ENCODE data around the gene YBX1.

Gene YBX1

GRCh38 chr1:42738678-42739226 lies 56.5 kb downstream of the YBX1 start:
- TF ChIP-seq CTCF (IDR thresholded peaks at IDR 0.05; ENCODE audit: insufficient read depth, low read depth, low read length, missing control alignments): no peak
- DNase-seq (ENCODE audit: low read depth): no peak
- H3K4me3 ChIP-seq (ENCODE audit: low read depth, low read length): no peak overlapping the region

DNA sequence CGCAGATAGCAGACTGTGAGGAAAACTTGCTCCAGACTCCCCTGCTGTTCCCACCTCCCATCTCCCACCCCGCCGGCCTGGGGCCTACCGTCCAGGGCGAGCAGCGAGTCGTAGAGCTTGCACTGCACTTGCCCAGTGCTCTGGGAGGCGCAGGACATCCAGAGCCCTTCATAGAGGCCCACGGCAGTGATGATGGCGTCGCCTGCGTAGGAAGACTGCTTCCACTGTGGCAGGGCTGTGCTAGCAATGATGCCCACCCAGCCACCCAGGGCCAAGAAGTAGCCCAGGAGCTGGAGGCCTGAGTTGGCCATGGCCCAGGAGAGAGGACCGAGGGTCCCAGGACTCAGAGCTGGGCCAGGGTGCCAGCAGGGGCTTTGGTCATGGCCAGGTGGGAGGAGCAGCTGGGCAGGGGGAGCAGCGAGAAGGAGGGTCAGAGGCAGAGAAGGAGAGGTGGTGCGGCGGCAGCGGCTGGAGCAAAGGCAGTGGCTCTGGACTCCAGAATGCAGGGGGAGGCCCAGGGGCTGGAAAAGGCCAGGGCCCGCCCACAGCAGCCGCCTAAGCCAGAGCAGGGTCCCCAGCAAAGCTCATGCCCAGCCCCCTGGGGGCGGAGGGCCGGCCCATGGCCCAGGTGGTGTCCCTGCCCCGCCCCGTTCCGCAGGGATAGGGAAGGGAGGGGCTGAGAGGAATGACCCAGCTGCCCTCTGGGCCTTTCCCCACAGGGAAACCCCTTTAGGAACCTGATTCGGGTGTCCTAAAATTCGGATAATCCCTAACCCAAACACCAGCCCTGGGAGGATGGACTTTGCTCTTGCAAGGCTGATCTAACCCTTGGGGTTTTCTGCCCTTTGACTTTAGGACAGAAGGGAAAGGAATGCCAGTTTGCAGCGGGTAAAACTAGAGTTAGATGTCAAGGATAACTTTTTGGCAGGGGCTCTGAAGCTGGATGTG lies 57.8 kb downstream of the YBX1 start, which contains the start of gene CLDN19:
TSS of gene CLDN19 (minus strand) at position 484 of the 948 bp plus-strand sequence. CDS start at position 311, 173 bp downstream.
- DNase-seq (ENCODE audit: low read depth): no peak
- H3K4me3 ChIP-seq (ENCODE audit: low read depth, low read length): no peak within 1 kb of the TSS
- TF ChIP-seq CTCF (IDR thresholded peaks at IDR 0.05; ENCODE audit: insufficient read depth, low read depth, low read length, missing control alignments): no peak

GRCh38 chr1:42740851-42741580 lies 58.8 kb downstream of the YBX1 start:
- no peak for DNase-seq (ENCODE audit: low read depth)
- no peak for TF ChIP-seq CTCF (IDR thresholded peaks at IDR 0.05; ENCODE audit: insufficient read depth, low read depth, low read length, missing control alignments)
- H3K4me3 ChIP-seq (ENCODE audit: low read depth, low read length): no peak overlapping the region

GRCh38 chr1:42741706-42742105 lies 59.5 kb downstream of the YBX1 start:
- TF ChIP-seq CTCF (IDR thresholded peaks at IDR 0.05; ENCODE audit: insufficient read depth, low read depth, low read length, missing control alignments): no peak
- DNase-seq (ENCODE audit: low read depth): no peak
- no peak overlapping the region for H3K4me3 ChIP-seq (ENCODE audit: low read depth, low read length)

DNA sequence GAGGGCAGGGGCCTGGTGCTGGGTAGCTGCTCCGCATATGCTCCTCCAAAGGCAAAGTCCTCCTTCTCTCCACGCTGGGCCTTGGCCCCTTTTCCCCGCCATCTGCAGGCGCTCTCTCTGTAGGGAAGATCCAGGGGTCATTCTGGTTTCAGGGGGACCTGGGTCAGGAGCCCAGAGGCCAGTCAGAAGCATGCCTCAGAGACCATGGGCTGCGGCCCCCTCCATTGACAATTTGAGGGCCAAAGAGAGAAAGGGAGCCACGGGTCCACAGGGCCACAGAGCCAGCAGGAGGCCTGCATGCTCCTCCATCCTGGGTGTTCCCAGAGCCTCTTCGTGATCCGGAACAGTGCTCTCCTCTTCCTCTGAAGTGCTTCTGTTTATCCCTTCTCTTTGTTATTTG lies 59.9 kb downstream of the YBX1 start:
- no peak for TF ChIP-seq CTCF (IDR thresholded peaks at IDR 0.05; ENCODE audit: insufficient read depth, low read depth, low read length, missing control alignments)
- H3K4me3 ChIP-seq (ENCODE audit: low read depth, low read length): no peak overlapping the region
- DNase-seq (ENCODE audit: low read depth): no peak

GRCh38 chr1:42742617-42743316 lies 60.5 kb downstream of the YBX1 start:
- DNase-seq (ENCODE audit: low read depth): no peak
- no peak for TF ChIP-seq CTCF (IDR thresholded peaks at IDR 0.05; ENCODE audit: insufficient read depth, low read depth, low read length, missing control alignments)
- H3K4me3 ChIP-seq (ENCODE audit: low read depth, low read length): no peak overlapping the region

Data from GM12865 (cell line).